ENCODE data around the gene ZC3H8.
A peak's percentile ranks its signal among the peaks of the same experiment; 100 is the strongest.
"Not testable (repeated sequence)": the region's sequence is repeated elsewhere in the genome, so short reads cannot be mapped to it uniquely, and the experiment has no call there.

The ZC3H8 gene

DNA sequence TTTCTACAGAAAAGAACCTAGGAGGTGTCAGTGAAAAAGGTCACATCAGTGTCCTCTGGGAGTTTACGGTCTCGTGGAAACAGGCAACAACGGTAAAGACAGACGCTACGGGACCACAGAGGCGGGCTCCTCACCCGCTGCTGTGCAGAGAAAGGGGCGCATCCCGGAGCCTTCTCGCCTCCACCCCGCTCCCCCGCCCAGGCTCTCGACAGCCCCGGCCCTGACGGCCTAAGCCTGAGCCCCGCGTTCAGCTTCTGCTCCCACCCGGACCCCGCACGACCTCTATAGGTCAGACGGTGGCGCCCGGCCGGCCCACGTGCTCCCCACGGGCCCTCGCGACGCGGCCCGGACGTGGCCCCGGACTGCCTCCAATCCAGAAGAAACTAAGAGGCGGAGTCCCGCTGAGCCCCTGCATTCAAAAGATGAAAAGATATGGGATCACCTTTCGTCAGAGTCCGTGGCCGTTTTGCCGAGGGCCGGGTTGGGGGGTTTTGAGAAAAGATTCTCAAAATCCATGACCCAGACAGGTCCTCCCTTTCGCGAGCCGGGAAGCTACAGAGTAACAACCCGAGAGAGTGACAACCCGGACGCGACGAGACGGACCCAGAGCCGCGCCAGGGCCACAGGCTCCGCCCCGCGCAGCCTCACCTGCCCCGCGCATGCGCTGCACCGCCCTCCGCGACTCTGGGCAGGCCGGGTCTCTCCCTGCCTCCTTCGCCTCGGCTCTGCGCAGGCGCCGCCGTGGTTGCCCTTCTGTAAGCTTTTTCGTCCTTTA, at the start of gene ZC3H8:
TSS of gene ZC3H8 (minus strand) at position 577 of the 775 bp plus-strand sequence. CDS start at position 516, 61 bp downstream.
- Mint-ChIP-seq H3K4me1 (ENCODE audit: low read depth) (peaks cover 30% of the 10 kb centered on the region), H3K27ac (peak within 1 kb of the TSS; percentile 96), H3K27me3 (no peaks in the 10 kb centered on the region), H3K9me3 (no peaks in the 10 kb centered on the region), H3K4me3 (no peak within 1 kb of the TSS), H3K36me3 (ENCODE audit: low read depth) (peaks cover 15% of the 10 kb centered on the region)
- DNase-seq = peak; percentile 98

- Mint-ChIP-seq H3K4me3 (no peak overlapping the region), H3K9me3 (no peaks in the 10 kb centered on the region), H3K27ac (peak overlapping the region; percentile 38), H3K27me3 (no peaks in the 10 kb centered on the region), H3K4me1 (ENCODE audit: low read depth) (peaks cover 9% of the 10 kb centered on the region), H3K36me3 (ENCODE audit: low read depth) (peaks cover 48% of the 10 kb centered on the region)
- DNase-seq = no peak
Measured at GRCh38 chr2:112304298-112304941, 49.6 kb upstream of the ZC3H8 start.

- peaks cover 40% of the 10 kb centered on the region for H3K36me3 Mint-ChIP-seq (ENCODE audit: low read depth)
Measured at GRCh38 chr2:112301973-112302372, 47.1 kb upstream of the ZC3H8 start.

DNA sequence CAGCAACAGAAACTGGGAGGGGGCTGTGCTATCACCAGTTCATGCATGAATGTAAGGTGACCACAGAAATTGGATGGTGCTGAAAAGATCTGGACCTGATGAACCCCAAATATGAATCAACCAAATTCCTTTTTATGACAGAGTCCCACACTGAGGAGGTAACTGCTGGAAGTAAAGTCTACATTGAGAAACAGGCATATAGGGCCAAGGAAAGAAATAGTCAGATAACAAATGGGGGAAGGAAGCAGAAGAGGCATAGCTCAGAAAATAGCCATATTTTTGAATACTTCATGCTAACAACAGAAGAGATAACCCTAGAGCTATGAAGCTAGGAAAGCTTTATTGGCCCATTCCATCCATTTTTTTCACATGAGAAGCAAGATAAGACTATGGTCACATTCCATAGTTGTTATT, 46.3 kb upstream of the ZC3H8 start:
- H3K4me1 Mint-ChIP-seq (ENCODE audit: low read depth) = peaks cover 16% of the 10 kb centered on the region
- no peak overlapping the region for H3K27ac Mint-ChIP-seq
- DNase-seq = no peak
- no peak overlapping the region for H3K4me3 Mint-ChIP-seq
- H3K36me3 Mint-ChIP-seq (ENCODE audit: low read depth) = peaks cover 36% of the 10 kb centered on the region
- no peaks in the 10 kb centered on the region for H3K27me3 Mint-ChIP-seq
- H3K9me3 Mint-ChIP-seq = no peaks in the 10 kb centered on the region

More at GRCh38 chr2:112301973-112302372, 47.1 kb upstream of the ZC3H8 start:
- no peaks in the 10 kb centered on the region for H3K27me3 Mint-ChIP-seq
- H3K4me1 Mint-ChIP-seq (ENCODE audit: low read depth) = peaks cover 10% of the 10 kb centered on the region
- DNase-seq = no peak
- no peak overlapping the region for H3K4me3 Mint-ChIP-seq
- H3K27ac Mint-ChIP-seq = no peak overlapping the region
- no peaks in the 10 kb centered on the region for H3K9me3 Mint-ChIP-seq

DNA sequence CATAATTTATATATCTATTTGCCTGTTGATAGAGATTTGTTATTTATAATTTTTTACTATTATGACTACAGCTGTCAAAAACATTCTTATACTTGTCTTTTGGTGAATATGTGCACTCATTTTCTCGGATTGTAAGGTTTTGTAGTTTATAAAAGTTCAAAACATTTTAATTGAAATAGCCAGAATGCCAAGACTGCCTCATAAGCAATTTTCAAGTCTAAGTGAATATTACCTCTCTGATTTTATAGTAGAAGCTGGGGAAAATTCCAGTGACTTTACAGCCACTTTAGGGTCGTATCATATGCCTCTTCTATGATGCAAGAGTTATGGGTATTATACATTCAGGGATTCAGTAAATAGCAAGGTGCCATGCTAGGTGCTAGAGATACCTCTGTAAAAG, 41.6 kb upstream of the ZC3H8 start:
- Mint-ChIP-seq H3K27ac (no peak overlapping the region), H3K4me3 (no peak overlapping the region), H3K36me3 (ENCODE audit: low read depth) (peaks cover 8% of the 10 kb centered on the region), H3K27me3 (no peaks in the 10 kb centered on the region), H3K9me3 (no peaks in the 10 kb centered on the region), H3K4me1 (ENCODE audit: low read depth) (peaks cover 13% of the 10 kb centered on the region)
- DNase-seq = no peak

DNA sequence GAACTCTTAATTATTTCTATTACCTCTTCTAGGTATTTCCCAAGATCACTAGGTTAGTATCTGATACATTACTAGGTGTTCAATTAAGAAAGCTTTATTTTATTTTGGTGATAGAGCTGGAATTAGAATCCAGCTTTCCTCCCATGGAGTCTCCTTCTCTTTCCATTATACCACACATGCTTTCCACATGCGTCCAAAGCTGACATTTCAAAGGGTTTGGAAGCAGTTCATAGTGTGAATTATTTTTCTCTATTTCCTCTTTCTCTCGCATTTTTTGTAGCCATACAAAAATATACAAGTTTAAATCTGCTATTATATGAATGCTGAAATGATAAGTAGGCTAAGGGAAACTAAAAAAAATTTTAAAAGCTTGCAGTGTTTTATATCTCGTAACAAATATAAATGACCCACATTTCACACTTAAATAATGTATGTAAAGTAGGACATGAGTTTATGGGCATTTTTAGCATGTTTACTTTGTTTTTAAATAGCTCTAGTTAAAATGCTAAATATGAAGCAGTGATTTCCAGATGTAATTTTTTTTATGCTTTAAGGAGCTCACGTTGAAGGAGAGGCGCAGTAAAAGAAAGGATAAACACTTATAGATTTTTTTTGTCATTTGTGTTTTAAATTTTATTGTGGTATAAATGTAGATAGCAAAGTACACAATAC, 40.7 kb upstream of the ZC3H8 start:
- DNase-seq = no peak
- H3K27me3 Mint-ChIP-seq = no peaks in the 10 kb centered on the region
- H3K9me3 Mint-ChIP-seq = no peaks in the 10 kb centered on the region
- H3K4me3 Mint-ChIP-seq = no peak overlapping the region
- H3K27ac Mint-ChIP-seq = no peak overlapping the region
- peaks cover 13% of the 10 kb centered on the region for H3K4me1 Mint-ChIP-seq (ENCODE audit: low read depth)
- H3K36me3 Mint-ChIP-seq (ENCODE audit: low read depth) = peaks cover 5% of the 10 kb centered on the region

DNA sequence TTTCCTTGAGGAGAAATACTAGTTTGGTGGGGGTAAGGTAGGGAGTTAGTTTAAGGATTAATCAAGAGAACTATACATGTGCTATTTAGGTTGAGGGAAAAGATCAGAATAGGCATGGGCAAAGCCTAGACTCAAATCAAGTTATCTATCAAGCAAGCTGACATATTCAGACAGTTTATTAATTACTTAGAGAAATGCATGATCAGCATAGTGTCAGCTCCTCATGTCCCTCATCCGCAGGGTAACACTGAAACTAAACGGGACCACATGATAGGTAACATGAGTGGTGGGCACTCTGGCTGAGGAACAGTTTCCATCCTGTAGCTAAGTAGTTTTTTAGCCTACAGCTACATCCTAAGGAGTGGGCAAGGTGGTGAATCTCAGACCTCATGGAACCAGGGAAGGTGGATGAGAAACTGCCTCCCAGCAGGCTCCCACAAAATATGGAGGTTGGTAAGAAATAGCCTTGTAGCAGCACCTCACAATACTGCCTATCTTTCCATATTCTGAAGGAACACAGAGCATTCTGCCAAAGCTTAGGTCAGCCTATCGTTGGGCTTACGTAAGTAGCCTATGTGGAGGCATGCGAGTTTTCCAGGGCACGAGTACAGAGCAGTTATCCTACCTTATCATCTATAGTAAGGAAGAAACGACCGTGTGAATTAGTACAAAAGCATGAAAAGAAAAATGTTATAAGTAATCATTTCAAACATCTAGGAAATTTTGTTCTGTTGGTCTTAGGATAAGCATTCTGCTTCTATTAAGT, 39.0 kb upstream of the ZC3H8 start:
- no peak overlapping the region for H3K27ac Mint-ChIP-seq
- H3K9me3 Mint-ChIP-seq = no peaks in the 10 kb centered on the region
- no peaks in the 10 kb centered on the region for H3K27me3 Mint-ChIP-seq
- H3K36me3 Mint-ChIP-seq (ENCODE audit: low read depth) = no peaks in the 10 kb centered on the region
- peaks cover 13% of the 10 kb centered on the region for H3K4me1 Mint-ChIP-seq (ENCODE audit: low read depth)
- no peak overlapping the region for H3K4me3 Mint-ChIP-seq
- DNase-seq = no peak

GRCh38 chr2:112290648-112291047, 35.8 kb upstream of the ZC3H8 start:
- Mint-ChIP-seq H3K9me3 (no peaks in the 10 kb centered on the region), H3K36me3 (ENCODE audit: low read depth) (no peaks in the 10 kb centered on the region), H3K27ac (no peak overlapping the region), H3K4me3 (no peak overlapping the region), H3K4me1 (ENCODE audit: low read depth) (peaks cover 6% of the 10 kb centered on the region), H3K27me3 (no peaks in the 10 kb centered on the region)
- no peak for DNase-seq

- Mint-ChIP-seq H3K9me3 (no peaks in the 10 kb centered on the region), H3K4me3 (no peak overlapping the region), H3K27me3 (no peaks in the 10 kb centered on the region), H3K4me1 (ENCODE audit: low read depth) (peaks cover 6% of the 10 kb centered on the region), H3K27ac (no peak overlapping the region), H3K36me3 (ENCODE audit: low read depth) (no peaks in the 10 kb centered on the region)
- DNase-seq = no peak
Measured at GRCh38 chr2:112290088-112290487, 35.2 kb upstream of the ZC3H8 start.

DNA sequence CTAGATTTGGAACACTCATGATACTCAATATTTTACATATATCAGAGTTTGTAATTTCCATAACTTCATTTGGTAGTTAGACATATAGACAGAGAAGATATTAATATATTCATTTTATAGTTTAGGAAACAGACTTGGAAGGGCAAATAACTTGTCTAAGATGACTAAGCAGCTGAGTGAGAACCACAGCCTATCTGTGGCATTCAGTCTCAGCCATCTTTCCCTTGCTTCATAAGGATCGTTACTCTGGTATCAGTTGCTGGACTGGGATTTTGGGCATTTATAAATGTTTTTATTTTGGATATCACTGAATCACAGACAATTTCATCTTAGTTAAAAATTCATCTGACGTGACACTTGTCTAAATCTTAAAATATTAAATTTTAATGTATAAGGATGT, 28.7 kb upstream of the ZC3H8 start:
- H3K4me3 Mint-ChIP-seq; DNase-seq; H3K27me3 Mint-ChIP-seq; H3K9me3 Mint-ChIP-seq; H3K36me3 Mint-ChIP-seq (ENCODE audit: low read depth); H3K27ac Mint-ChIP-seq: not testable (repeated sequence)
- peaks cover 33% of the 10 kb centered on the region for H3K4me1 Mint-ChIP-seq (ENCODE audit: low read depth)

DNA sequence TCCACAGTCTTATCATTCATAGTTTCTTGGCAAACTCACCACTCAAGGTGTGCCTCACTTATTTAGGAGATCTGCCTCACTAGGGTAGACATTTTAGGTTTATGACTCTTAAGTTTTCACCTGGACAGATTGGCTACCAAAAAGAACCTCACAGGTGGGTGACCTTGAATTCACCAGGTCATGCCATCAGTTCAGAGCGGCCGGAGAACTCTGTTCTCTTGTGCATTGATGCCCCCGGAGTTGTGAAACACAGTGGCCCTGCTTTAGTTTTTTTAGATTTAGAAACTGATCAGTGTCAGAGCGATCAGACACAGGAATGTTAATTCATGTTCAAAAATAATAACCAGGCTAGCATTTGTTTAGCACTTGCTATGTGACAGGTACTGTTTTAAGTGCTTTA, 27.2 kb upstream of the ZC3H8 start:
- H3K27me3 Mint-ChIP-seq; DNase-seq; H3K9me3 Mint-ChIP-seq; H3K27ac Mint-ChIP-seq; H3K36me3 Mint-ChIP-seq (ENCODE audit: low read depth); H3K4me3 Mint-ChIP-seq: not testable (repeated sequence)
- peaks cover 42% of the 10 kb centered on the region for H3K4me1 Mint-ChIP-seq (ENCODE audit: low read depth)

DNA sequence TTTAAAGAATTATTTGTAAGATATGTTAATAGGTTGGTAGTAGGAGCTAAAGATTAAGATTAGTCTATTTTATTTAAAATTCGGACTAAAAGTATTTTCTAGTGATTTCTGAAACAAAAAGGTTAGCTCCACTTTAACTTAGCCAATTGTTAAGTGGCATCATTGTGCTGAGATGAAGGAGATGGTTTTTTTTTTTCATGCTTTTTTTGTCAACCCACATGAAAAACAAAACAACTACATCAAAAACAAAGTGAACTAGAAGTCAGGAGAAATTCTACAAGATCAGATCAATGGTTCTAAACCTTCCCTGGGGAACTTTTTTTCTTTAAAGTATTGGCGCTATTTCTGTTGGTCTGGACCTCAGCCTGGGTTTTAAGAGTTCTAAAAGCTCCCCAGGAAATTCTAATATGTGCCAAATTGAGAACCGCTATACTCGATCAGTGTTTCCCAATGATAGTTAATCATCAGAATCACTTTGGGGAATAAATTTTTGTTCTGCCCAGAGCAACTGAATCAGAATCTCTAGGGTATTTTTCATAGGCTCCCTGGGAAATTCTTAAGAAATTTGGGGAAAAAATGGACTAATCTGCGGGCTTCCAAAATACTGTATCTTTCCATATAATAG, 22.9 kb upstream of the ZC3H8 start:
- Mint-ChIP-seq H3K4me1 (ENCODE audit: low read depth) (peaks cover 46% of the 10 kb centered on the region), H3K27me3 (no peaks in the 10 kb centered on the region), H3K36me3 (ENCODE audit: low read depth) (peaks cover 4% of the 10 kb centered on the region), H3K9me3 (no peaks in the 10 kb centered on the region), H3K27ac (peak overlapping the region; percentile 38), H3K4me3 (peak overlapping the region; percentile 95)
- DNase-seq = no peak

DNA sequence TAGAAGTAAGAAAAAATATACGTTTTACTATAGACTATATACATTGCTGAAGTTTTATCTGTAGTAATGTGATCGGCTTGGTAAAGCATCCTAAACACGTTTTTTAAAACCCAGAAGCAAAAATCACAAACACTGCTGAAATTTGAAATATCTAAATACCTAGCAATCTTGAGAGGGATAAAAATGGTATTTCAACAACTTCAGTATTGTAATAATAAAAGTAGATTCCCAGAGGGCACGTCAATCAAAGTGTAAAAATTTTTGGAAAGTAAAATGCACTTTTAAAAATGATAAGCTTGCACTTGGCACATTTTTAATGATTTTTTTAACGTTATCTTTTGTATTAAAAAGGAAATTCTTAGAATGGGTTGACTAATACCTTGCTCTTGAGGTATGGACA, 22.1 kb upstream of the ZC3H8 start:
- Mint-ChIP-seq H3K36me3 (ENCODE audit: low read depth) (peaks cover 4% of the 10 kb centered on the region), H3K4me3 (peak overlapping the region; percentile 95), H3K27ac (peak overlapping the region; percentile 33), H3K4me1 (ENCODE audit: low read depth) (peaks cover 41% of the 10 kb centered on the region), H3K27me3 (no peaks in the 10 kb centered on the region), H3K9me3 (no peaks in the 10 kb centered on the region)
- no peak for DNase-seq
